ENCODE measurements around the gene TEX101.

The TEX101 gene

DNA sequence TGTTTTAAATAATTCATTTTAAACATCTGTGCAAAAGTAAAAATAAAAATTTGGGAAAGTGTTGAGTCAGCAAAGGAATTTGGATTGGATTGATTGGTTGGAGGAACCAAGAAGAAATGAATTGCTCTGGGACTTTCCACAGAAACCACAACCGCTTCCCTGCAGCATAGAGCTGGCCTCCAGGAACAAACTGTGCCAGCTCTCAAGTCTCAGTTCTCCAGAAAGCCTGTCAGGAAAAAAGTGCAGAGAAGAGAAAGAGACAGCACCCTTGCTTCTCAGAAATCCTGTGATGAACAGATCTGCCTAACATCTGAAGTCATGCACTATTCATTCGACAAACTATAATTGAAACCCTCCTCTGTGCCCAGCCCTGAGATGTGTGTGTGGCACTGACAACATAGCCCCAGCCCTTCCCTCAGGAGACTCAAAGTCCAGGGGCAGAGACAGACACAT, 35.9 kb downstream of the TEX101 start:
- DNase-seq: no peak

DNA sequence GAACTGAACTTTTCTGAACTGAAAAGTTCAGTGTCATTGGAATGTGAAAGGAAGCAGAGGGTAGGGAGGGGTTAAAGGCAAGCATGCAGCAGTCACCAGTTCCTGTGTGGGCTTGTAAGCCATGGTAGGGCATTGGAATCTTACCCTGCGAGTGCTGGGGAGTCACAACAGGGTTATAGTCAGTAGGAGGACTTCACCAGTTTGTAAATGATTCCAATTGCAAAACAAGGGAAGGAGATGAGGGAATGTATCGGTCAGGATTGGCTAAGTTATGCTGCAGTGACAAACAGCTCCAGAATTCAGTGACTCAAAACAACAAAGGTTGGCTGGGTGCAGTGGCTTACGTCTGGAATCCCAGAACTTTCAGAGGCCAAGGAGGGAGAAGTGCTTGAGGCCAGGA, 37.9 kb downstream of the TEX101 start:
- no peak for DNase-seq

DNA sequence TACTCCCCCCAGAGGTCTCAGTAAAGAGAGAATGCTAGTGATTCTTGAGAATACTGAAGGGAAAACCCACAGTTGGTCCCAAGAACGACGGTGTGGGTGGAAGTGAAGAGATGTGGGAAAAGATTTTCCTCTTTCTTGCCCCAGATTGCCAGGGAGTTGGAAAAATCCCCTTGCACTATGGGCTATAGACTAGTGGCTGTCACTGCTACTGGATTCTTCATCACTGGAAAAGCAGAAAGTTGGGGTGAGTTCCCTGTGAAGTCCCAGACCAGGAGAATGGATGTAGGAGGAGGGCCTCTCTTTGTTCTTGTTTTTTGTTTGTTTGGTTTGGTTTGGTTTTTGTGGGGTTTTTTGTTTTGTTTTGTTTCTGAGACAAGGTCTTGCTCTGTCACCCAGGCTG, 39.3 kb downstream of the TEX101 start:
- no peak for DNase-seq

GRCh38 chr19:43455321-43456113, 40.8 kb downstream of the TEX101 start:
- no peak for DNase-seq

DNA sequence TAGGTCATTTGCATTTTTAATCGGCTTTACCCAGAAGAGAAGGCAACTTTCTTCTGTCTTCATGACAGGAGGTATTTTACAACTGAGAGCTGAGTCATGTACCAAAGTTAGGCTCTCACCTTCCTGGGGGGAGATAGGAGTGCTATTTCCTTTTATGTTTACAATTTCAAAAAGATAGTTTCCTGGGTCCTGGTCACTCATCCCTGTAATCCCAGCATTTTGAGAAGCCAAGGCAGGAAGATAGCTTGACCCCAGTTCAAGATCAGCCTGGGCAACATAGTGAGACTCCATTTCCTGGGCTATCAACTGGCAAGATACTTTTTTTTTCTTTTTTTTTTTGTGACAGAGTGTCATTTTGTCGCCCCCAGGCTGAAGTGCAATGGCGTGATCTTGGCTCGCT, 43.1 kb downstream of the TEX101 start:
- no peak for DNase-seq

DNA sequence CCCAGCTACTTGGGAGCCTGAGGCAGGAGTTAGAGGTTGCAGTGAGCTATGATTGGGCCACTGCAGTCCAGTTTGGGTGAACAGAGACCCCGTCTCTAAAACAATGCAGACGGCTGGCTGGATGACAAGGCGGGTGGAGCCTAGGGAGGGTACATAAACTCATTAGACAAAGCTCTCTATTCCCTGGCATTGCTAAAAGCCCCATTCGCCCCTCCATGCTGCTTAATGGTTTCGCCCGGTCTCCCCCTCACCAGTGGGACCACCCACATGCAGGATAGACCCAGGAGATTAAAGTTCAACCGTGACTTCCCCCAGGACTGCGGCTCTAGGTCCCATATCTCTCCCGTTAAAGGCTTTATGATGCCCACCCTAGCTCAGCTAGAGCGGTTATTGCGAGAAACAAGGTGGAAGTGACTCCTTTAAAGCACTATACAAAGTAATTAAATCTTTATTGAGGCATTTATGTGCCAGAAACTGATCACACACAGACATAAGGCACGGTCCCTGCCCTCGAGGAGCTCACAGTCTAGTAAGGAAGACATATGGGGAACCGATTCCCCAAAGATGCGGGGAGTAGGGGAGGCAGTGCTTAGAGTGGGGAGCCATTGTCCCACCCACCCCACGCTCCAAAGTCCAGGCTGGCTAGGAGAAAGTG, 45.8 kb downstream of the TEX101 start:
- DNase-seq: no peak

GRCh38 chr19:43461303-43461702, 46.6 kb downstream of the TEX101 start:
- DNase-seq: no peak

DNA sequence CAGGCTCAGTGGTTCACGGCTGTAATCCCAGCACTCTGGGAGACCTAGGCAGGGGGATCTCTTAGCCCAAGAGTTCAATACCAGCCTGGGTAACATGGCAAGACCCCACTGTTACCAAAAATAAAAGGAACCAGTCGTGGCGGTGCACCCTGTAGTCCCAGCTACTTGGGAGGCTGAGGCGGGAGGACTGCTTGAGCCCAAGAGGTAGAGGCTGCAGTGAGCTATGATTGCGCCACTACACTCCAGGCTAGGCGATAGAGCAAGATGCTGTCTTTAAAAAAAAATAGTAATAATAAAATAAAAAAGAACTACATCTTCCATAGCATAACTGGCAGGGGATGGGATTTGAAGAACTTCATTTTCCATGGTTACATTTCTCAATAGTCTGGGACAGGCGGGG, 47.7 kb downstream of the TEX101 start:
- no peak for DNase-seq

DNA sequence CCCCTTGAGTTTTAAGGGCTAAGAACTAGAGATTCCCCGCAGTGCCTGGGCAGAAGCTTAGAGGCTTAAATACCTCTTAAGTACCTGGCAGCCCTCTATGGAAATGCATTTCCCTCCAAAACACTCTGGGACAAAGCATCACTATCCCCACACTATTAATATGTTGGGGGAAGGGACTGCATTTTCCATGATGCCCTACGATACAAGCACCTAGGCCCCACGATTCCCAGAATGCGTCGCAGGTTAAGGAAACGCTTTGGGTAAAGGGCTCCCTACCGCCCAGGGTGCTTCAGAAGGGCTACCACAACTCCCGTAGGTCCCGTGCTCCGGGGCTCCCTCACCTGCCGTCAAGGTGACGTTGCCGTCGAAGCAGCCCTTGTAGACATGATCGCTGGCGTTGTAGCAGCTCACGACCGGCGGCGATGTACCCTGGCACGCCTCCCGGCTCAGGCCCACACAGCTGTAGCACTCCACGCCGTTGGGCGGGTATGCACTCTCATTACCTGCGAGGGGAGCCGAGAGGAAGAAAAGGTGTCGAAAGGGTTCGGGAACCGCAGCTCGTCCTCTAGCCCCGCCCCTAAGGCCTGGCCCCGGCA, 48.2 kb downstream of the TEX101 start:
- DNase-seq: no peak

DNA sequence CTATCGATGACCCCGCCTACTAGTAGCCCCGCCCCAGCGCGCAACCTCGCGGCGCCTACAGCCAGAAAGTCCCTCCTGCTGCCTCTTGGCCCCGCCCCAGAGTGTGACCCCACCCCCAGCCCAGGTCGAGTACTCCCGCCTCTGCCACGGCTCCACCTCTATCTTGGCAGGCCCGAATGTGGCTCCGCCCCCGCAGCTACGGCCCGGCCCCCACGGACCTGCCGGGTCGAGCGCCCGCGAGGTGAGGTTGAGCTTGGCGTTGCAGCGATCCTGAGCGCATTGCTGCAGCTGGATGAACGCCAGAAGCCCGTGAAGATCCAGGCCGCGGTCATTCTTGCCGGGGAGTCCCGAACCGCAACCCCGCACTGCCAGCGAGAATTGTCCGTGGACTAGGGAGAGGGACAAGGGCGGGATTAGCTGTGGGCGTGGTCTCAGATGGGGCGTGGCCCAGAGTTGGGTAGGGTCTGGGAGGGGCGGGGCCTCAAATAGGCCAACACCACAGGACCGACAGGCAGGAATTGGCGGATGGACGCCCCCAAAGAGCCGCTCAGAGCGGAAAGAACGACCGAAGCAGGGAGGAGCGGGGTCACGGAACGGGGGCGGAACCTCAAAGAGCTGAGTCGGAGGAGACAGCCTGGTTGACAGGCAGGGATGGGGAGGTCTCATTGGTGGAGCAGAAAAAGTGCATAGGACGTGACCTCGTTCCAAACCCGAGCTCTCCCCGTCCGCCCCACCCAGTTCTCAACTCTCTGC, 48.9 kb downstream of the TEX101 start:
- DNase-seq: peak; percentile 90

DNA sequence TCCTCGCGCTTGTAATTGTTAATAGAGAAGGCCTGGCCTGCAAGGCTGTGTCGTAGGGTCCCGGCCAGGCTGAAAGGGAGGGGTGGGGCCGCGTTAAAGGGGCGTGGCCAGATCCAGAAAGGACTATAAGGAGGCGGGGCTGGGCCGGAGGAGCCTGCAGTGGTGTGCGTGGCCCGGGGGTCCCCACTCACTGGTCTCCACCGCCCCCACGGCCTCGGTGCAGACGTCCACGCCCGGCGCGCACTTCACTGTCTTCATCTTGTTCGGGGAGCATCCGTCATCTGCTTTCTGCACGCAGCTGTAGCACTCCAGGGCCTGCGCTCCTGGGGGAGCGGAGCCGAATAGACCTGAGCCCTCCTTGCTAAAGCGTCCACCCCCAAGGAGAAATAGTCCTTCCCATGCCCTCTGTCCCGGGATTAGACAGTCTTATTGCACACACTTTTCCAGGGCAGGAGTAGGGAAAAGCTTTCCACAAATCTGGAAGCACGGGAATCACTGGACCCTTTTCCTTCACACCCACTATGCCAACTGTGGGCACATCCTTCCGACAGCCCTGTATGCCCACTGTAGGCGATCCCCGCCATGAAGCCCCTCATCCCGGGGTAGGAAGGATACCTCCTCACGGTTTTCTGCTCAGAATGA, 49.6 kb downstream of the TEX101 start:
- DNase-seq: no peak

- DNase-seq: no peak
Observed at GRCh38 chr19:43465468-43466120, 50.9 kb downstream of the TEX101 start, which contains the start of gene LYPD3. TSS of gene LYPD3 (minus strand) at chr19:43465608. CDS start at chr19:43465571, 37 bp downstream.

GRCh38 chr19:43466793-43467192, 52.1 kb downstream of the TEX101 start:
- no peak for DNase-seq

GRCh38 chr19:43467276-43467675, 52.6 kb downstream of the TEX101 start:
- DNase-seq: no peak

- no peak for DNase-seq
Observed at GRCh38 chr19:43467730-43468129, 53.0 kb downstream of the TEX101 start.
